ENCODE data around the gene TGIF2. TPM values are rescaled to one million over a fixed set of nuclear protein-coding genes. Genes with fewer than 3 reads are reported as not detected.
A peak's percentile ranks its signal among the peaks of the same experiment; 100 is the strongest.

Gene TGIF2
- total and polyA plus RNA-seq, 2 of the 8 experiments (the other 6 are each of a cell fraction or from before 2014, with no cell fraction given) = 49.7 to 76.7 TPM

DNA sequence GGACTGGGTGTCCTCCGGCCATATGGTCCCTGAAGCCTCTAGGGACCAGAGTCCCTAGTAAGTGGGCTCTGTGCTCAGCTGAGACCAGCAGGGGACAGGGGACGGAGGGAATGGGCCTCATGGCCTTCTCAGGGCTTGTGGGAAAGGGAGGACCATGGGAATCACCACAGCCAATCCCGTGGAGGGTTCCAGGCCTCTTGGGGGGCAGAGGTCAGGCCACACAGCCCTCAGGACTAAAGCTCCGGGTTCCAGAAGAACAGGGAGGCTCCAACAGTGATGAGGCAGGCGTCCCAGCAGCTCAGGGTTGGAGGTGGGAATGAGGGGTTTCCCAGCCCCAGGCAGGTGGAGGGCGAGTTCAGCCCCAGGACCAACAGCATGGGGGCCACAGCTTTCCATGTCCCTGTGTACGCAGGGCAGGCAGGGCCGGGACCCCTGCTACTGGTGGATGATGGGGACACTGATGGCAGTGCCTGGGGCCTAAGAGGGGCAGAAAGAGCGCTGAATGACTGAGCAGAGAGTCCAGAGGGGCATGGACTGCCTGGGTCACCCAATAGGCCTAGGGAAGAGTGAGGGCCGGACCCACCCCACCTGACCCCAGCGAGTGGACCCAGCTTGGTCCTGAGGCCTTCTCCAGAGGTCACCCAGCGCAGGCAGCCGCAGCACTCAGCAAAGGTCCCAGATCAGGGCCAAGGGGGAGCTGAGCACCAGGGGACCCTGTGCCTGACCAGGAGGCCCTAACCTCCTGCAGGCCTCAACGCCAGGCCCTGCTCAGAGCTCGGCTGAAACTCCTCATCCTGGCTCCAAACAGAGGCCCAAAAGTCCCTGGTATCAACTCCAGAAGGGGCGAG lies 23.2 kb upstream of the TGIF2 start:
- no peak for DNase-seq (ENCODE audit: low read depth in 1 of 2, low spot score in 2 of 2)
- Histone ChIP-seq H4K5ac (ENCODE audit: insufficient read length, low read depth, low read length) (no peak overlapping the region), H4K20me1 (replicated peaks in 1 of 2; ENCODE audit: control insufficient read depth in 1 of 2, insufficient read depth in 2 of 2, low read length in 2 of 2) (peaks cover 2 to 14% of the 10 kb centered on the region in 2 experiments), H2BK20ac (ENCODE audit: low read length) (no peak overlapping the region), H3K9ac (replicated peaks in 1 of 4; ENCODE audit: extremely low read depth in 1 of 4, low read depth in 3 of 4, low read length in 3 of 4) (no peak overlapping the region), H2AFZ (ENCODE audit: low read length) (no peak overlapping the region), H3K36me3 (ENCODE audit: control insufficient read depth in 2 of 4, insufficient read depth in 4 of 4, low read length in 3 of 4) (peaks cover 0 to 2% (median 0%) of the 10 kb centered on the region in 4 experiments; a peak in 3 of 8 replicates), H3K4me2 (ENCODE audit: insufficient read depth in 1 of 2, low read depth in 2 of 2, low read length in 2 of 2) (no peak overlapping the region), H3K18ac (ENCODE audit: extremely low read depth, low read length) (no peak overlapping the region; the same call in 1 of the 2 replicates), H3K9me3 (ENCODE audit: insufficient read depth in 2 of 2, low read depth in 1 of 2, low read length in 1 of 2) (no peaks in the 10 kb centered on the region), H2BK12ac (ENCODE audit: low read depth, low read length) (no peak overlapping the region), H2BK5ac (ENCODE audit: low read depth, low read length) (no peak overlapping the region; the same call in 1 of the 2 replicates), H3K4ac (replicated peaks; ENCODE audit: insufficient read length, low read depth, low read length) (no peak overlapping the region), H2BK15ac (ENCODE audit: low read length) (no peak overlapping the region; the same call in 1 of the 2 replicates), H3K56ac (replicated peaks; ENCODE audit: insufficient read length, low read depth, low read length) (no peak overlapping the region), H3K27me3 (replicated peaks in 1 of 4; ENCODE audit: control insufficient read depth in 3 of 4, extremely low read depth in 1 of 4, insufficient read depth in 3 of 4, low read length in 3 of 4) (no peaks in the 10 kb centered on the region), H3K27ac (ENCODE audit: low read depth, low read length) (no peak overlapping the region; the same call in 1 of the 2 replicates), H3K23ac (ENCODE audit: insufficient read length) (no peak overlapping the region), H3K14ac (ENCODE audit: insufficient read length) (no peak overlapping the region), H4K91ac (replicated peaks; ENCODE audit: insufficient read length, low read length) (no peak overlapping the region), H3K23me2 (ENCODE audit: low read depth, low read length) (no peaks in the 10 kb centered on the region), H3K4me1 (replicated peaks in 1 of 4; ENCODE audit: control insufficient read depth in 3 of 4, insufficient read depth in 4 of 4, low read length in 3 of 4) (no peaks in the 10 kb centered on the region), H3K79me1 (ENCODE audit: low read depth, low read length) (peaks cover 2% of the 10 kb centered on the region; the same call in 1 of the 2 replicates), H3K79me2 (ENCODE audit: control insufficient read depth in 1 of 2, insufficient read depth in 2 of 2, low read length in 2 of 2) (peaks cover 0 to 13% of the 10 kb centered on the region in 2 experiments; a peak in 1 of 4 replicates), H3K4me3 (ENCODE audit: extremely low read depth in 1 of 4, insufficient read depth in 2 of 4, low read depth in 3 of 4, low read length in 4 of 4) (no peak overlapping the region), H2AK5ac (ENCODE audit: low read depth, low read length) (no peak overlapping the region), H4K8ac (ENCODE audit: extremely low read depth, insufficient read depth, low read length) (peak overlapping the region; percentile 22), H2BK120ac (replicated peaks; ENCODE audit: low read depth, low read length) (no peak overlapping the region)
- no peak for TF ChIP-seq ATF2 (IDR thresholded peaks at IDR 0.05; ENCODE audit: low read length)
- TF ChIP-seq POLR2A (IDR thresholded peaks at IDR 0.05; ENCODE audit: control extremely low read depth in 1 of 2, low read depth in 2 of 2, low read length in 2 of 2) = peak in 1 of 2 experiments; percentile 35; a peak in 1 of 3 replicates
- FAIRE-seq = no peak
- ChIA-PET POLR2A (ENCODE audit: partially characterized antibody) (interaction anchor here (0.7 to 3.8 kb wide), 9 partner anchors 9 to 55 kb away, joined by 3 to 13 read pairs (median 4); partner anchors contain the start of genes MYL9 and RAB5IF), CTCF (ENCODE audit: partially characterized antibody) (interaction anchor here (0.9 to 3.6 kb wide), 11 partner anchors 8 to 105 kb away, joined by 3 to 19 read pairs (median 6); partner anchors contain the start of genes MYL9 and RAB5IF)
- WGBS, 2 experiments (ENCODE audit: extremely low coverage in 1 of 2, insufficient coverage in 1 of 2, insufficient read length in 1 of 2, insufficient replicate concordance in 2 of 2, low coverage in 1 of 2, low lambda C conversion rate in 2 of 2, missing lambda C conversion rate in 1 of 2) = 88% methylated on average over 16 of the region's 16 CpGs; no CpG with 5 or more reads in 1 of the 2 experiments
